Neural progenitor cell (in vitro differentiated cells): ENCODE data around the gene DOK3. TPM values are rescaled to one million over a fixed set of nuclear protein-coding genes. Genes with fewer than 3 reads are reported as not detected.

Experiments used
- DNase-seq: peaks from one replicate; pipeline ENCODE4 v3.0.0-alpha.2; 2016; ENCODE audit warnings: low spot score
- H2AFZ ChIP-seq: fragments of 200-600 bp; sonication (generic); replicated peaks from 2 replicates; pipeline ENCODE4 v1.6.1; 2016; ENCODE audit warnings: antibody characterized with exemption
- H3F3A ChIP-seq: fragments of 200-600 bp; sonication (generic); 2 replicates; pipeline ENCODE4 v1.6.1; 2016; ENCODE audit warnings: antibody characterized with exemption, low read depth
- H3K27ac ChIP-seq: fragments of 200-600 bp; sonication (generic); 2 replicates; pipeline ENCODE4 v1.5.1; 2016; ENCODE audit warnings: mild to moderate bottlenecking
- H3K27me3 ChIP-seq: fragments of 200-600 bp; sonication (generic); 2 replicates; pipeline ENCODE4 v1.6.1; 2016; ENCODE audit warnings: mild to moderate bottlenecking, moderate library complexity
- H3K36me3 ChIP-seq: fragments of 200-600 bp; sonication (generic); 2 replicates; pipeline ENCODE4 v1.5.1; 2016
- H3K4me1 ChIP-seq: fragments of 200-600 bp; sonication (generic); 2 replicates; pipeline ENCODE4 v1.6.1; 2016; ENCODE audit warnings: mixed run types
- H3K4me2 ChIP-seq: fragments of 200-600 bp; sonication (generic); 2 replicates; pipeline ENCODE4 v1.6.1; 2016
- H3K4me3 ChIP-seq: fragments of 200-600 bp; sonication (generic); 2 replicates; pipeline ENCODE4 v1.5.1; 2016
- H3K79me2 ChIP-seq: fragments of 200-600 bp; sonication (generic); 2 replicates; pipeline ENCODE4 v1.6.1; 2016; ENCODE audit warnings: low read depth
- H3K9ac ChIP-seq: fragments of 200-600 bp; sonication (generic); 2 replicates; pipeline ENCODE4 v1.6.1; 2016
- H3K9me3 ChIP-seq: fragments of 200-600 bp; sonication (generic); 2 replicates; pipeline ENCODE4 v1.5.1; 2016; ENCODE audit warnings: low read depth
- H4K20me1 ChIP-seq: fragments of 200-600 bp; sonication (generic); 2 replicates; pipeline ENCODE4 v1.6.1; 2016; ENCODE audit warnings: low read depth
- H3K27ac Mint-ChIP-seq: 3 replicates; pipeline ENCODE4 v1.8.0; 2021; ENCODE audit warnings: mixed read lengths
- H3K27me3 Mint-ChIP-seq: 2 replicates; pipeline ENCODE4 v1.8.0; 2022; ENCODE audit warnings: low read depth, mild to moderate bottlenecking, inconsistent platforms, moderate library complexity, mixed read lengths; ENCODE audit not compliant: insufficient read depth
- H3K36me3 Mint-ChIP-seq: 3 replicates; pipeline ENCODE4 v1.8.0; 2021; ENCODE audit warnings: mixed read lengths
- H3K4me1 Mint-ChIP-seq: 3 replicates; pipeline ENCODE4 v1.8.0; 2021; ENCODE audit warnings: mixed read lengths
- H3K4me3 Mint-ChIP-seq: 3 replicates; pipeline ENCODE4 v1.8.0; 2021; ENCODE audit warnings: mild to moderate bottlenecking, moderate library complexity, mixed read lengths
- H3K9me3 Mint-ChIP-seq: 3 replicates; pipeline ENCODE4 v1.8.0; 2020; ENCODE audit warnings: mixed read lengths
- EZH2 ChIP-seq: fragments of 200-600 bp; sonication (generic); IDR thresholded peaks from 2 replicates; pipeline ENCODE4 v1.6.1; 2017; ENCODE audit warnings: antibody characterized with exemption, mild to moderate bottlenecking, moderate library complexity
- EZH2phosphoT487 ChIP-seq: fragments of 200-600 bp; sonication (generic); IDR thresholded peaks from 2 replicates; pipeline ENCODE4 v1.6.1; 2017; ENCODE audit warnings: antibody characterized with exemption
- total RNA-seq: library from RNA; depleted of rRNA; stranded (reverse); fragments of >200 nt; gene quantifications from 2 replicates; pipeline ENCODE4 v1.2.3, GENCODE V29; 2015; ENCODE audit warnings: low replicate concordance
- TF ChIP-seq, protein P1 (sequence below): fragments of 200-600 bp; sonication (generic); IDR thresholded peaks from 2 replicates; pipeline ENCODE4 v1.5.1; 2017; ENCODE audit warnings: antibody characterized with exemption, mild to moderate bottlenecking

The DOK3 gene
- total RNA-seq, 1 donor from 2014 or later: 0.54 TPM

DNA sequence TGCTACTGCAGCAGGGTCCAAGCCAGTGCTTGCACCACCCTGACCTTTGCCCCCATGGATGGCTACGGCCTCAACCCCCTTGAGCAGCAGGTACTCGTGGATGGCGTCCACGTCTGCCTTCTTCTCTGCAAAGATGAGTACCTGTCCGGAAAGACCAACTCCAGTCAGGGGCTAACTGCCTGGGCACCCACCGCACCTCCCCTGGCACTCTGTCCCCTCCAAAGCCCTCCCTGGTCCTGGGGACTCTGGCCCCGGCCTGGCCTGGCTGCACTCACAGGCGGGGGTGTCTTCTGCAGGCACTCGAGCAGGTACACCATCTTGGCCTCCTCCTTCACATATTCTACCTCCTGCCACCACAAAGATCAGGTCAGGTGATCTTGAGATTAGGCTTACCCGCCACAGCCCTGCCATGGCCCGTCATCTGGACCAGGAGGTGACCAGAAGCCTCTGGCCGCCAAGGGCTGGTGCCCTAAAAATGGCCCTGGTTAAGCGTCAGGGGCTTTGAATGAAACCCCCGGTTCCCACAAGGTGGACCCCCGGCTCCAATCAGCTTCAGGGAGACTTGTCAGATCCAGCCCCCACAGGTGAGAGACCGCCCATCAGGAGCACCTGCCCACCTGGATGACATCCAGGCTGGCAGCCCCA is 3.2 kb upstream of the DOK3 start:
- H3K36me3 ChIP-seq: no peaks in the 10 kb centered on the region
- peaks cover 7% of the 10 kb centered on the region for H3F3A ChIP-seq
- Mint-ChIP-seq H3K27me3 (peaks cover 11% of the 10 kb centered on the region), H3K4me1 (peaks cover 23% of the 10 kb centered on the region), H3K27ac (no peak overlapping the region), H3K36me3 (peaks cover 20% of the 10 kb centered on the region), H3K4me3 (peak overlapping the region; percentile 35), H3K9me3 (no peaks in the 10 kb centered on the region)
- no peak for DNase-seq
- H3K4me2 ChIP-seq: no peak overlapping the region
- peaks cover 19% of the 10 kb centered on the region for H3K79me2 ChIP-seq
- peaks cover 9% of the 10 kb centered on the region for H4K20me1 ChIP-seq
- H3K9ac ChIP-seq: no peak overlapping the region
- H3K4me3 ChIP-seq: no peak overlapping the region
- H3K27me3 ChIP-seq: no peaks in the 10 kb centered on the region
- TF ChIP-seq EZH2phosphoT487 (no peak), EZH2 (no peak)
- TF ChIP-seq, protein P1, sequence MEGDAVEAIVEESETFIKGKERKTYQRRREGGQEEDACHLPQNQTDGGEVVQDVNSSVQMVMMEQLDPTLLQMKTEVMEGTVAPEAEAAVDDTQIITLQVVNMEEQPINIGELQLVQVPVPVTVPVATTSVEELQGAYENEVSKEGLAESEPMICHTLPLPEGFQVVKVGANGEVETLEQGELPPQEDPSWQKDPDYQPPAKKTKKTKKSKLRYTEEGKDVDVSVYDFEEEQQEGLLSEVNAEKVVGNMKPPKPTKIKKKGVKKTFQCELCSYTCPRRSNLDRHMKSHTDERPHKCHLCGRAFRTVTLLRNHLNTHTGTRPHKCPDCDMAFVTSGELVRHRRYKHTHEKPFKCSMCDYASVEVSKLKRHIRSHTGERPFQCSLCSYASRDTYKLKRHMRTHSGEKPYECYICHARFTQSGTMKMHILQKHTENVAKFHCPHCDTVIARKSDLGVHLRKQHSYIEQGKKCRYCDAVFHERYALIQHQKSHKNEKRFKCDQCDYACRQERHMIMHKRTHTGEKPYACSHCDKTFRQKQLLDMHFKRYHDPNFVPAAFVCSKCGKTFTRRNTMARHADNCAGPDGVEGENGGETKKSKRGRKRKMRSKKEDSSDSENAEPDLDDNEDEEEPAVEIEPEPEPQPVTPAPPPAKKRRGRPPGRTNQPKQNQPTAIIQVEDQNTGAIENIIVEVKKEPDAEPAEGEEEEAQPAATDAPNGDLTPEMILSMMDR: no peak
- H3K9me3 ChIP-seq: no peaks in the 10 kb centered on the region
- no peaks in the 10 kb centered on the region for H3K4me1 ChIP-seq
- no peak overlapping the region for H2AFZ ChIP-seq
- no peak overlapping the region for H3K27ac ChIP-seq

GRCh38 chr5:177511796-177512675 is 2.4 kb upstream of the DOK3 start:
- Histone ChIP-seq H4K20me1 (peaks cover 9% of the 10 kb centered on the region), H2AFZ (no peak overlapping the region), H3K27ac (no peak overlapping the region), H3K9me3 (no peaks in the 10 kb centered on the region), H3K4me3 (no peak overlapping the region), H3K4me1 (no peaks in the 10 kb centered on the region), H3K9ac (no peak overlapping the region), H3K4me2 (no peak overlapping the region), H3K79me2 (peaks cover 19% of the 10 kb centered on the region), H3F3A (peaks cover 2% of the 10 kb centered on the region), H3K27me3 (no peaks in the 10 kb centered on the region), H3K36me3 (no peaks in the 10 kb centered on the region)
- Mint-ChIP-seq H3K4me1 (peaks cover 23% of the 10 kb centered on the region), H3K9me3 (no peaks in the 10 kb centered on the region), H3K4me3 (no peak overlapping the region), H3K27ac (no peak overlapping the region), H3K27me3 (peaks cover 15% of the 10 kb centered on the region), H3K36me3 (peaks cover 20% of the 10 kb centered on the region)
- DNase-seq: no peak
- TF ChIP-seq, protein P1: no peak
- TF ChIP-seq EZH2phosphoT487 (no peak), EZH2 (no peak)

DNA sequence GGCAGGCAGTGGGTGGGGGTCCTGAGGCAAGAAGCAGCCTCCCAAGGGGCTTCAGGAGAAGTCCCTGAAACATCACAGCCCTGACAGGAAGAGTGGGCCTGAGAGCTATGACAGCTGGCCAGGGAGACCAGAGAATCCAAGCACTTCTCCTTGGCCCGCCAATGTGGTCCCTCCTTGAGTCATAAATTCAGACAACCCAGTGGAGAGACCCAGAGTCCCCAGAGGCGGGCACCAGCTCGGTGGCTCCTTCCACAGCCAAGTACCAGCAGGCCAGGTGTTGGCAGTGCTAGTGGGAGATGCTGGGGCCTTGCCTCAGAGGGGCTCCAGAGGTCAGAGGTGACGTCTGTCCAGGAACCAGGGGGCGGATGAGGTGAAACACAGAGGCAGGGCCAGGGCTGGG is 1.6 kb upstream of the DOK3 start:
- H3K27ac Mint-ChIP-seq: no peak overlapping the region

More for the DNA sequence above, 1.6 kb upstream of the DOK3 start:
- Mint-ChIP-seq H3K9me3 (no peaks in the 10 kb centered on the region), H3K4me1 (peaks cover 17% of the 10 kb centered on the region), H3K36me3 (peaks cover 20% of the 10 kb centered on the region), H3K27me3 (peaks cover 11% of the 10 kb centered on the region), H3K4me3 (no peak overlapping the region)
- H3K27ac ChIP-seq: no peak overlapping the region
- H3K4me2 ChIP-seq: no peak overlapping the region
- no peak overlapping the region for H3K4me3 ChIP-seq
- no peak for TF ChIP-seq EZH2phosphoT487
- TF ChIP-seq, protein P1: no peak
- no peak for TF ChIP-seq EZH2
- H3K9ac ChIP-seq: no peak overlapping the region
- DNase-seq: no peak
- H3K79me2 ChIP-seq: peaks cover 14% of the 10 kb centered on the region
- H3K27me3 ChIP-seq: no peaks in the 10 kb centered on the region
- no peaks in the 10 kb centered on the region for H3F3A ChIP-seq
- H2AFZ ChIP-seq: no peak overlapping the region
- no peaks in the 10 kb centered on the region for H3K4me1 ChIP-seq
- no peaks in the 10 kb centered on the region for H3K9me3 ChIP-seq
- H4K20me1 ChIP-seq: peaks cover 9% of the 10 kb centered on the region
- no peaks in the 10 kb centered on the region for H3K36me3 ChIP-seq
